Lower leg skin (tissue), 4 donors: ENCODE measurements around the gene PRXL2B. TPM values are rescaled to one million over a fixed set of nuclear protein-coding genes. Genes with fewer than 3 reads are reported as not detected.
"Not testable (repeated sequence)": the region's sequence is repeated elsewhere in the genome, so short reads cannot be mapped to it uniquely, and the experiment has no call there.

ENCODE experiments used
- DNase-seq, 2 donors: peaks; one replicate each; pipeline ENCODE4 v3.0.0-alpha.2; 2019; ENCODE audit warnings: low spot score in 2 of 2
- H3K4me3 ChIP-seq: fragments of 200-600 bp; sonication (generic); 2 replicates; pipeline ENCODE4 v1.5.1; 2017; ENCODE audit warnings: mild to moderate bottlenecking, low read depth; ENCODE audit not compliant: poor library complexity, severe bottlenecking
- CTCF ChIP-seq, 3 donors: fragments of 450-650 bp; IDR thresholded peaks; one replicate each; pipeline ENCODE4 v1.5.1; 2016; ENCODE audit warnings: antibody characterized with exemption in 3 of 3, mild to moderate bottlenecking in 3 of 3, moderate library complexity in 2 of 3
- POLR2A ChIP-seq, 2 donors: fragments of 450-650 bp; IDR thresholded peaks; one replicate each; pipeline ENCODE4 v1.6.1; 2016 to 2017; ENCODE audit warnings: antibody characterized with exemption in 2 of 2, mild to moderate bottlenecking in 1 of 2, moderate library complexity in 1 of 2
- WGBS, 2 donors: methylation state at CpG; one replicate each; pipeline ENCODE4 v1.1.5; 2018; 5-methylcytosine and 5-hydroxymethylcytosine counted together
- intact Hi-C: fragments of 100-400 bp; cut with DNase I; formaldehyde crosslinking; loops from one replicate; pipeline ENCODE4 v1.15.0; 2023; ENCODE audit warnings: low total_unique reads
- total RNA-seq, 4 donors: library from RNA; depleted of rRNA; stranded (reverse); fragments of >200 nt; gene quantifications; one replicate each; pipeline ENCODE4 v1.1.0, GENCODE V29; 2016

PRXL2B gene
- total RNA-seq, 4 donors from 2014 or later = 5.6 to 16.4 (median 12.0) TPM

DNA sequence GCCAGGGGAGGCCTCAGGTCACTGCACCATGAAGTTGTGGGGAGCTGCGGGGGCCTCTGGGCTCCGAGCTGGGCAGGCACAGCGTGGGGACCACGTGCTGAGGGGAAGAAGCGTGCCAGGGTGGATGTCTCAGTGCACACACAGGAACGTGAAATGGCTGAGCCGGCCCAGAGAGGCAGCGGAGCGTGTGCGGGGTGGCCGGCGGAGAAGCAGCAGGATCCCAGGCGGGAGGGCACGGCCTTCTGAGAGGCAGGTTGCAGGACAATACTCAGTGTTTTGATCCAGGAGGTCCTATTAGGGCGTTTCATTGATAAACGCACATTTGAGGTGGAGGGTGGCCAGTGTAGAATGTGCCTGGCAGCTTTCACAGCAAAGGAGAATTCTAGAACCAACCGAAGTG lies 17.5 kb upstream of the PRXL2B start:
- no peak for DNase-seq
- TF ChIP-seq POLR2A (IDR thresholded peaks at IDR 0.05) (no peak), CTCF (IDR thresholded peaks at IDR 0.05) (no peak)
- no peak overlapping the region for H3K4me3 ChIP-seq
- whole genome bisulfite sequencing, 2 donors = 84 to 89% methylated on average over 17 of the region's 17 CpGs
- intact Hi-C loops = no loop called here

- WGBS, 2 donors = 82 to 87% methylated on average over 12 to 13 of the region's 13 CpGs
- intact Hi-C loops, DNase-seq: not testable (repeated sequence)
Observed at GRCh38 chr1:2569703-2570102, 16.9 kb upstream of the PRXL2B start.

DNA sequence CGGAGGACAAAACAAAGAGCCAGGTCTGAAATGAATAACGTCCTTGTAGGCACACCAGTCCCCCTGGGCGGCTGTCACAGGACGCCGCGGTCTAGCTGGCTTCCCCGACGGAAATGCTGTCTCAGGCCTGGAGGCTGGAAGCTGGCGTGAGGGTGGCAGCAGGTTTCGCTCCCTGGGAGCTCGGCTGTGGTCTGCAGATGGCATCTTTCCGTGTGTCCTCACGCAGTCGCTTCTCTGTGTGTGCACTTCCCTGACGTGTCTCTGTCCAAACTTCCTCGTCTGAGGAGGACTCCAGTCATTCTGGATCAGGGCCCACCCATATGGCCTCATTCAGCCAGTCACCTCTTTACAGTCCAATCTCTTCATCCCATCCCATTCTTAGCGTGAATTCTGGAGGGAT lies 16.2 kb upstream of the PRXL2B start:
- intact Hi-C loops = no loop called here
- no peak for TF ChIP-seq POLR2A (IDR thresholded peaks at IDR 0.05)
- TF ChIP-seq CTCF (IDR thresholded peaks at IDR 0.05) = no peak
- WGBS, 2 donors = 74 to 78% methylated on average over 17 of the region's 17 CpGs
- DNase-seq = no peak
- H3K4me3 ChIP-seq = no peak overlapping the region

More at GRCh38 chr1:2569703-2570102, 16.9 kb upstream of the PRXL2B start:
- not testable (repeated sequence) for H3K4me3 ChIP-seq

DNA sequence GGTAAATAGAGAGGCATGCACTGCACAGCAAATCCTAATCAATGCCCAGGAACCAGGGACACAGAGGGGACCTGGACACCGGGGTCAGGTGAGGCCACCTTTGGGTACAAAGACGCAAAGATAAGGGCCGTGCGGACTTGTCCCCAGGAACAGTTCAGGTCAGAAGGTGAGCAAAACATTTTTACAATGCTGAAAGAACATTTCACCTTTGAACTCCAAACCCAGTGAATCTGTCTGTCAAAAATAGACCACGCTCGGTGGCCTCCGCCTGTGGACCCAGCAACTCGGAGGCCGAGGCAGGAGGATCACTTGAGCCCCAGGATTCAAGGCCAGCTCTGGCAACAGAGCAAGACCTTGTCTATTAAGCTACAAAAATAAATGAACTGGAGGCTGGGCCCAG lies 15.2 kb upstream of the PRXL2B start:
- WGBS, 2 donors = 91 to 94% methylated on average over 9 of the region's 9 CpGs
- no peak for DNase-seq
- TF ChIP-seq POLR2A (IDR thresholded peaks at IDR 0.05) = no peak
- H3K4me3 ChIP-seq = no peak overlapping the region
- intact Hi-C loops = no loop called here

DNA sequence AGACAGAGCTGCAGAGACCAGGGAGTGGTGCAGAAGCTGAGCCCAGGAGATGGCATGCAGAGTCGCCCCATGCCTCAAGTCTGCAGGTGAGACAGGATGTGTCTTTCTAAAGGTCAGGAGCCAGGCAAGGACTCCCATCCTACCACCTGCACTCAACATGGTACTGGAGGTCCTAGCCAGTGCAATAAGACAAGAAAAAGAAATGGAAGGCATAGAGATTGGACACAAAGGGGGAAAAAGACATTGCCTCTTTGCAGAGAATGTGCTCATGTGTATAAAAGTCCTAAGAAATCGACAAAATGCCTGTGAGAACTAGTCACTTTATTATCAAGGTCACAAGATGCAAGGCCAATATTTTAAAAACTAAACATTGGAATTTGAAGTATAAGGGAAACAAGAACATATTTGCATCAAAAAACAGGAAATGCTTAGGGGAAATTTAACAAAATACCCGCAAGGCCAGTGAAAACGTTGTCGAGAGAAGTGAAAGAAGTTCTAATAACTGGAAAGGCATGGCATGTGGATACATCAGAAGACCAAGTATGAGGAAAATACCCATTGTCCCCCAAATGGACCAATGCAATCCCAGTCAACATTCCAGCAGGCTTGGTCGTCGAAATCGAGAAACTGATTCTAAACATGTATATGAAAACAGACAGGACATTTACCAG lies 13.2 kb upstream of the PRXL2B start:
- H3K4me3 ChIP-seq = no peak overlapping the region
- intact Hi-C loops = no loop called here
- no peak for TF ChIP-seq POLR2A (IDR thresholded peaks at IDR 0.05)
- TF ChIP-seq CTCF (IDR thresholded peaks at IDR 0.05) = no peak
- no peak for DNase-seq
- whole genome bisulfite sequencing, 2 donors = 85 to 86% methylated on average over 8 of the region's 8 CpGs

DNA sequence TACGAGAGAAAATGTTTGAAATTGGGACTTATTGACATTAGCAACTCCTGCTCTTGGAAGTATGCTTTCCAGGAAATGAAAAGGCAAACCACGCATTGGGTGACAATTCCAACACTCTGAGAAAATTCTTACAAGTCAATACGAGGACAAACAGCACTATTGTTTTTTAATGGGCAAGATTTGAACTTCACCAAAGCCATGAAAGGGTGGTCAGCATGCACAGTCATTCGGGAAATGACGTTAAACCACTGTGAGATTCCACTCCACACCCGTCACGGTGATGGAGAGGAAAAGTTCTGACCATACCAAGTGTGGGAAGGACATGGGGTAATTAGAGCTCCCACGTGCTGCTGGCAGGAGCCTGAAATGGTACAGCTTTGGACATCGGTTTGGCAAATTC lies 12.2 kb upstream of the PRXL2B start:
- intact Hi-C loops = no loop called here
- no peak overlapping the region for H3K4me3 ChIP-seq
- TF ChIP-seq POLR2A (IDR thresholded peaks at IDR 0.05) = no peak
- DNase-seq = no peak
- WGBS, 2 donors = 84 to 85% methylated on average over 9 of the region's 9 CpGs

DNA sequence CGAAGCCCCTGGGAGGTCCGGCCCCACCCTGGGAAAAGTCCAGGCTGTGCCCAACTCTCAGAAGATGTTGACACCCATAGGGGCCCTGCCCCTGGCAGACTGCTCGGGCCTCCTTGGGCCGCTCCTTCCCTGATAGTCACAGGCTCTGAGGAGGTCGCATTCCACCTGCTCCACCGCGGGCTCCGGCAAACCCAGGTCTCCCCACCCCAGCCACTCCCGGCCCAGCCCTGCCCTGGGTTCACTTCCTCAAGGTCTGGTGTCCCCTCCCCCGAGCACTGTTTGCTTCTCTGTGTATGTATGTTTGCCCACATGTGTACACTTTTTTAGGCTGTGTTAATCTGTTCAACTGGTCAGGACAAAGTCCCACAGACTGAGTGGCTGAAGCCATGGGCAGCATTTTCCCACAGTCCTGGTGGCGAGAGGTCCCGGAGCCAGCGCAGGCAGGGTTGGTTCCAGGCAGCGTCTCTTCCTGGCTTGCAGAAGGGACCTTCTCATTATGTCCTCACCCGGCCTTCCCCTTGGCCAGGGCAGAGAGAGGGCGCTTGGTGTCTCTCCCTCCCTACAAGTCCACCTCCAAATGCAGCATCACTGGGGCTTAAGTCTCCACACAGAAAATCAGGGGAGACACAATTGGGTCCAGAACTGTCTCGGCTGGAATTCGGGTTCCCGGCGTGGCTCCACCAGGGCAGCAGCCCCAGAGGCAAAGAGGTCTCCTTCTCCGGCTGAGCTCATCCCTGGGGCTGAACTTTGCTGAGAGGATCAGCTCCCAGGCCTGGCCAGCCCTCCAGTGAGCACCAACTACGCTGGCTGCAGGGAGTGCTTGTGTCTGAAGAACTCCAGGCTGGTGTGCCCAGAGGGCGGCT lies 10.5 kb upstream of the PRXL2B start:
- DNase-seq = peak in 1 of 2 donors; percentile 87
- intact Hi-C loops = no loop called here
- TF ChIP-seq POLR2A (IDR thresholded peaks at IDR 0.05) (no peak), CTCF (IDR thresholded peaks at IDR 0.05) (no peak)
- H3K4me3 ChIP-seq = no peak overlapping the region
- WGBS, 2 donors = 73 to 75% methylated on average over 19 to 21 of the region's 23 CpGs

DNA sequence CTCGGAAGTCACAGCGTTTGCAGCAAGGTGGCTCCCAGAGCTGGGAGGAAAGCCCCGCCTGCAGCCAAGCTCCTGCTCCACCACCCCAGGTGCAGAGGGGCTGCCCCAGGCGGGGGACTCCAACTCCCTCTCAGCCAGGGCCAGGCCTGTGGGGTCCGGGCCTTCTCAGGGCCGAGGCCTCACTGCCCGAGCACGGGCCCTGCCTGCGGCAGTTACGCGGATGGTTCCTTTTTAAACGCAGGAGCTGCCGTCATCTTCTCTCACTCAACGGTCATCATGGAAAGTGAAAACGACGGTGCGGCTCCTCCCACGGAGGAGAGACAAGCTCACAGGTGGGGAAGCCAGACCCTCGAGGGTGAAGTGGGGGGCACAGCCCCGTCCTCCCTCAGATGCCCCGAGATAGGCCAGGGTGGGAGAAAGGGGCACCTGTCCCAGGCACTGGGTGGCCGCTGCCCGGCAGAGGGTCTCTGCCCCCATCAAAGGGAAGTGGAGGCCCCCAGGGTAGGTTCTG lies 9.0 kb upstream of the PRXL2B start:
- WGBS, 2 donors = 59 to 68% methylated on average over 20 to 23 of the region's 23 CpGs
- intact Hi-C loops, DNase-seq, H3K4me3 ChIP-seq: not testable (repeated sequence)
